GM06990 (cell line): ENCODE data around the gene TP53BP1.

Source experiments
- DNase-seq: peaks from one replicate; pipeline ENCODE4 v3.0.0-alpha.2; 2011; ENCODE audit not compliant: insufficient read length; ENCODE audit errors: extremely low read depth
- H3K27me3 ChIP-seq: replicated peaks from 2 replicates; pipeline ENCODE4 v1.6.0; 2011; ENCODE audit warnings: low read length; ENCODE audit not compliant: control insufficient read depth, insufficient read depth
- H3K36me3 ChIP-seq: 2 replicates; pipeline ENCODE4 v1.5.1; 2011; ENCODE audit warnings: low read length; ENCODE audit not compliant: control insufficient read depth, insufficient read depth
- H3K4me3 ChIP-seq: replicated peaks from 2 replicates; pipeline ENCODE4 v1.5.1; 2011; ENCODE audit warnings: low read depth, mild to moderate bottlenecking, control low read depth, low read length
- CTCF ChIP-seq: IDR thresholded peaks from 2 replicates; pipeline ENCODE4 v1.5.1; 2011; ENCODE audit warnings: low read length, control low read depth, mild to moderate bottlenecking, inconsistent platforms; ENCODE audit not compliant: insufficient read depth, poor library complexity, severe bottlenecking

The TP53BP1 gene

GRCh38 chr15:43420435-43420834 is 72.5 kb downstream of the TP53BP1 start:
- no peaks in the 10 kb centered on the region for H3K27me3 ChIP-seq
- H3K36me3 ChIP-seq: peaks cover 24% of the 10 kb centered on the region
- no peak for DNase-seq
- no peak for TF ChIP-seq CTCF
- H3K4me3 ChIP-seq: no peak overlapping the region

- no peak for TF ChIP-seq CTCF
- no peak for DNase-seq
- Histone ChIP-seq H3K27me3 (no peaks in the 10 kb centered on the region), H3K36me3 (peaks cover 24% of the 10 kb centered on the region), H3K4me3 (no peak overlapping the region)
Observed at GRCh38 chr15:43414196-43414595, 78.8 kb downstream of the TP53BP1 start.

- no peaks in the 10 kb centered on the region for H3K27me3 ChIP-seq
- DNase-seq: no peak
- no peak overlapping the region for H3K4me3 ChIP-seq
- H3K36me3 ChIP-seq: peaks cover 30% of the 10 kb centered on the region
- TF ChIP-seq CTCF: no peak
Observed at GRCh38 chr15:43412096-43412495, 80.9 kb downstream of the TP53BP1 start.

GRCh38 chr15:43410572-43411214 is 82.3 kb downstream of the TP53BP1 start:
- Histone ChIP-seq H3K27me3 (no peaks in the 10 kb centered on the region), H3K36me3 (peaks cover 30% of the 10 kb centered on the region), H3K4me3 (no peak overlapping the region)
- no peak for DNase-seq
- TF ChIP-seq CTCF: no peak

- H3K4me3 ChIP-seq: no peak overlapping the region
- DNase-seq: no peak
- peaks cover 27% of the 10 kb centered on the region for H3K36me3 ChIP-seq
- no peak for TF ChIP-seq CTCF
- no peaks in the 10 kb centered on the region for H3K27me3 ChIP-seq
Observed at GRCh38 chr15:43408789-43409188, 84.2 kb downstream of the TP53BP1 start.

- peaks cover 26% of the 10 kb centered on the region for H3K36me3 ChIP-seq
- no peaks in the 10 kb centered on the region for H3K27me3 ChIP-seq
- no peak for TF ChIP-seq CTCF
- H3K4me3 ChIP-seq: no peak overlapping the region
- no peak for DNase-seq
Observed at GRCh38 chr15:43406808-43407207, 86.1 kb downstream of the TP53BP1 start.
